ENCODE data around the gene ZNF239.
"Not testable (repeated sequence)": the region's sequence is repeated elsewhere in the genome, so short reads cannot be mapped to it uniquely, and the experiment has no call there.

The ZNF239 gene

DNA sequence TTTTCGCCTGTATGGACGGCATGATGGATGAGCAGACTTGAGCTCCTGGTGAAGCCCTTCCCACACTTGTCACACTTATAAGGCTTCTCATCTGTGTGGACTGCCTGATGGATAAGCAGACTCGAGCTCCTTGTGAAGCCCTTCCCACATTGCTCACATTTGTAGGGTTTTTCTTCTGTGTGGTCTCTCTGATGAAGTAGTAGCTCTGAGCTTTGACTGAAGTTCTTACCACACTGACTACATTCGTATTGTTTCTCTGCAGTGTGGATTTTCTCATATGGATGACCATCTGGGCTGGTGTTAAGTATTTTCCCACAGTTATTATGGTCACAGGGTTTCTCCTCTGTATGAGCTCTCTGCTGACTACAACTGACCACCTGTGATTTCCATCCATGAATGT is 17.2 kb downstream of the ZNF239 start:
- in situ Hi-C loops (cut with HindIII; ENCODE audit: low sequenced_read_pairs), result no loop called here
- TF ChIP-seq, protein P1, sequence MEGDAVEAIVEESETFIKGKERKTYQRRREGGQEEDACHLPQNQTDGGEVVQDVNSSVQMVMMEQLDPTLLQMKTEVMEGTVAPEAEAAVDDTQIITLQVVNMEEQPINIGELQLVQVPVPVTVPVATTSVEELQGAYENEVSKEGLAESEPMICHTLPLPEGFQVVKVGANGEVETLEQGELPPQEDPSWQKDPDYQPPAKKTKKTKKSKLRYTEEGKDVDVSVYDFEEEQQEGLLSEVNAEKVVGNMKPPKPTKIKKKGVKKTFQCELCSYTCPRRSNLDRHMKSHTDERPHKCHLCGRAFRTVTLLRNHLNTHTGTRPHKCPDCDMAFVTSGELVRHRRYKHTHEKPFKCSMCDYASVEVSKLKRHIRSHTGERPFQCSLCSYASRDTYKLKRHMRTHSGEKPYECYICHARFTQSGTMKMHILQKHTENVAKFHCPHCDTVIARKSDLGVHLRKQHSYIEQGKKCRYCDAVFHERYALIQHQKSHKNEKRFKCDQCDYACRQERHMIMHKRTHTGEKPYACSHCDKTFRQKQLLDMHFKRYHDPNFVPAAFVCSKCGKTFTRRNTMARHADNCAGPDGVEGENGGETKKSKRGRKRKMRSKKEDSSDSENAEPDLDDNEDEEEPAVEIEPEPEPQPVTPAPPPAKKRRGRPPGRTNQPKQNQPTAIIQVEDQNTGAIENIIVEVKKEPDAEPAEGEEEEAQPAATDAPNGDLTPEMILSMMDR (IDR thresholded peaks at IDR 0.05; ENCODE audit: low read depth, low read length, missing control alignments), result no peak

DNA sequence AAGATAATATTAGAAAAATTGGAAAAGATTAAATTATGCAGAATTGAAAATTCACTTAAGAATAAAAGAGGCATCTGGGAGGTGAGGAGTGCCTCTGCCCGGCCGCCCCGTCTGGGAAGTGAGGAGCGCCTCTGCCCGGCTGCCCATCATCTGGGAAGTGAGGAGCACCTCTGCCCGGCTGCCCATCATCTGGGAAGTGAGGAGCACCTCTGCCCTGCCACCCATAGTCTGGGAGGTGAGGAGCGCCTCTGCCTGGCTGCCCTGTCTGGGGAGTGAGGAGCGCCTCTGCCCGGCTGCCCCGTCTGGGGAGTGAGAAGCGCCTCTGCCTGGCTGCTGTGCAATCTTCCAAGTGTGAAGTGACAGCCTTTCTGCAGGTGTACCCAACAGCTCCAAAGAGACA is 30.7 kb downstream of the ZNF239 start:
- in situ Hi-C loops (cut with HindIII; ENCODE audit: low sequenced_read_pairs); DNase-seq (ENCODE audit: low read depth); H3K4me3 ChIP-seq (ENCODE audit: low read depth, low read length): not testable (repeated sequence)

More for the DNA sequence above, 17.2 kb downstream of the ZNF239 start:
- H3K4me3 ChIP-seq (ENCODE audit: low read depth, low read length), result no peak overlapping the region
- DNase-seq (ENCODE audit: low read depth), result no peak

DNA sequence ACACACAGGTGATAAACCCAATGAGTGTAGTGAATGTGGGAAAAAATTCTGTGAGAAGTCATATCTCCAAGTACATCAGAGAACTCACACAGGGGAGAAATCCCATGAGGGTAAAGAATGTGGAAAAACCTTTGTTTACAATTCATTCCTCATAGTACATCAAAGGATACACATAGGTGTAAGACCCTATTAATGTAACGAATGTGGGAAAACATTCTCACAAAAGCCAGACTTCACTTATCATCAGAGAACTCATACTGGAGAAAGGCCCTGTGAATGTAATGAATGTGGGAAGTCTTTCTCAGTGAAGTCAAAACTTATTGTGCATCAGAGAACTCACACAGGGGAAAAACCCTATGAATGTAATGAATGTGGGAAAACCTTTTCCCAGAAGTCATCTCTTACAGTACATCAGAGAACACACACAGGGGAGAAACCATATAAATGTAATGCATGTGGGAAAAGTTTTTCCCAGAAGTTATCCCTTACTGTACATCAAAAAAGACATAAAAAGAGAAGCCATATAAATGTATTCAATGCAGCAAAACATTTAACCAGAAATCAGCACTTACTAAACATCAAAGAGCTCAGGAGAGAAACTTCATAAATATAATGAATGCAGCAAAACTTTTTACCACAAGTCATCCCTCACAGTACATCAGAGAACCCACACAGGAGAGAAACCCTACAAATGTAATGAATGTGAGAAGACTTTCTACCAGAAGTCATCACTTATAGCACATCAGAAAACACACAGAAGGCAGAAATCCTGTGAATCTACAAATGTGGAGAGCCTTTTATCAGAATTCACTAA is 49.8 kb downstream of the ZNF239 start:
- in situ Hi-C loops (cut with HindIII; ENCODE audit: low sequenced_read_pairs), result no loop called here
- TF ChIP-seq, protein P1 (IDR thresholded peaks at IDR 0.05; ENCODE audit: low read depth, low read length, missing control alignments), result no peak
- no peak overlapping the region for H3K4me3 ChIP-seq (ENCODE audit: low read depth, low read length)
- DNase-seq (ENCODE audit: low read depth), result no peak

All from astrocyte of the cerebellum (primary cell).